ENCODE measurements around the gene RBM24. TPM values are rescaled to one million over a fixed set of nuclear protein-coding genes. Genes with fewer than 3 reads are reported as not detected.

RBM24 gene
- total RNA-seq, 1 experiment from 2014 or later = 3.3 TPM

DNA sequence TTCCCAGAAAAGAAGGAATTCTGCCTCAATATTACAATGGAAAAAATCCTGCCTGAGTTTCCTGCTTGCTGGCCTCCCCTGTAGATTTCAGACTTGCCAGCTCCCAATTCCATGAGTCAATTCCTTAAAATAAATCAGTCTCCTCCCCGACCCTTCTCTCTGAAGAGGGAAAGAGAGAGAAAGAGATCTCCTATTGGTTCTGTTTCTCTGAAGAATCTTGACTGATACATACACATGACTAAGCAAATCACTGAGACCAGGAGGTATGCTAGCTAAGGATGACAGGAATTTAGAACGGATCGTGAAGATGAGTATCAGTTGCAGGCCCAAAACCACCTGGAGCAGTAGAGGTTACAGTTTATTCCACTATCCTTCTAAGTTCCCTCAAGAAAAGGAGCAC is 11.3 kb upstream of the RBM24 start:
- Histone ChIP-seq H3K9ac (ENCODE audit: low read length) (no peak overlapping the region), H3K36me3 (ENCODE audit: control insufficient read depth in 1 of 2, insufficient read depth in 2 of 2, low read length in 2 of 2) (no peaks in the 10 kb centered on the region), H3K4me3 (replicated peaks in 1 of 2; ENCODE audit: low read depth in 1 of 2, low read length in 2 of 2) (no peak overlapping the region), H3K4me2 (ENCODE audit: low read length) (no peak overlapping the region), H3K79me2 (ENCODE audit: insufficient read depth, low read length) (no peaks in the 10 kb centered on the region), H4K20me1 (ENCODE audit: insufficient read depth) (no peaks in the 10 kb centered on the region), H3K27me3 (ENCODE audit: insufficient read depth, low read length) (no peaks in the 10 kb centered on the region), H3K4me1 (ENCODE audit: control insufficient read depth in 1 of 2, insufficient read depth in 2 of 2, low read length in 2 of 2) (peaks cover 0 to 3% of the 10 kb centered on the region in 2 experiments; a peak in 1 of 4 replicates), H3K27ac (ENCODE audit: low read depth, low read length) (no peak overlapping the region), H3K9me3 (ENCODE audit: control insufficient read depth in 1 of 2, insufficient read depth in 1 of 2, low read depth in 1 of 2, low read length in 2 of 2) (no peaks in the 10 kb centered on the region), H3K9me2 (ENCODE audit: insufficient read depth) (no peaks in the 10 kb centered on the region), H2AFZ (ENCODE audit: low read depth, low read length, poor library complexity, severe bottlenecking) (no peak overlapping the region)
- ATAC-seq (no peak), DNase-seq (ENCODE audit: low read depth, low spot score) (no peak)
- TF ChIP-seq, protein P1, sequence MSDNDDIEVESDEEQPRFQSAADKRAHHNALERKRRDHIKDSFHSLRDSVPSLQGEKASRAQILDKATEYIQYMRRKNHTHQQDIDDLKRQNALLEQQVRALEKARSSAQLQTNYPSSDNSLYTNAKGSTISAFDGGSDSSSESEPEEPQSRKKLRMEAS (IDR thresholded peaks at IDR 0.05) = no peak
- TF ChIP-seq POLR2AphosphoS5 (IDR thresholded peaks at IDR 0.05; ENCODE audit: low read depth, low read length) = no peak
- TF ChIP-seq, protein P2, sequence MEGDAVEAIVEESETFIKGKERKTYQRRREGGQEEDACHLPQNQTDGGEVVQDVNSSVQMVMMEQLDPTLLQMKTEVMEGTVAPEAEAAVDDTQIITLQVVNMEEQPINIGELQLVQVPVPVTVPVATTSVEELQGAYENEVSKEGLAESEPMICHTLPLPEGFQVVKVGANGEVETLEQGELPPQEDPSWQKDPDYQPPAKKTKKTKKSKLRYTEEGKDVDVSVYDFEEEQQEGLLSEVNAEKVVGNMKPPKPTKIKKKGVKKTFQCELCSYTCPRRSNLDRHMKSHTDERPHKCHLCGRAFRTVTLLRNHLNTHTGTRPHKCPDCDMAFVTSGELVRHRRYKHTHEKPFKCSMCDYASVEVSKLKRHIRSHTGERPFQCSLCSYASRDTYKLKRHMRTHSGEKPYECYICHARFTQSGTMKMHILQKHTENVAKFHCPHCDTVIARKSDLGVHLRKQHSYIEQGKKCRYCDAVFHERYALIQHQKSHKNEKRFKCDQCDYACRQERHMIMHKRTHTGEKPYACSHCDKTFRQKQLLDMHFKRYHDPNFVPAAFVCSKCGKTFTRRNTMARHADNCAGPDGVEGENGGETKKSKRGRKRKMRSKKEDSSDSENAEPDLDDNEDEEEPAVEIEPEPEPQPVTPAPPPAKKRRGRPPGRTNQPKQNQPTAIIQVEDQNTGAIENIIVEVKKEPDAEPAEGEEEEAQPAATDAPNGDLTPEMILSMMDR (IDR thresholded peaks at IDR 0.05 in 2 of 3, conservative IDR thresholded peaks at IDR 0.05 in 1 of 3; ENCODE audit: borderline replicate concordance in 1 of 3, insufficient read depth in 1 of 3, low read depth in 2 of 3, low read length in 2 of 3) = no peak
- TF ChIP-seq FOSL1 (IDR thresholded peaks at IDR 0.05; ENCODE audit: low read depth) = no peak
- TF ChIP-seq EGR1 (IDR thresholded peaks at IDR 0.05; ENCODE audit: low read depth) = no peak
- TF ChIP-seq YY1 (IDR thresholded peaks at IDR 0.05; ENCODE audit: extremely low read depth, insufficient replicate concordance, low read depth, low read length) = no peak
- TF ChIP-seq CEBPB (IDR thresholded peaks at IDR 0.05; ENCODE audit: low read depth) = no peak
- TF ChIP-seq, protein P3, sequence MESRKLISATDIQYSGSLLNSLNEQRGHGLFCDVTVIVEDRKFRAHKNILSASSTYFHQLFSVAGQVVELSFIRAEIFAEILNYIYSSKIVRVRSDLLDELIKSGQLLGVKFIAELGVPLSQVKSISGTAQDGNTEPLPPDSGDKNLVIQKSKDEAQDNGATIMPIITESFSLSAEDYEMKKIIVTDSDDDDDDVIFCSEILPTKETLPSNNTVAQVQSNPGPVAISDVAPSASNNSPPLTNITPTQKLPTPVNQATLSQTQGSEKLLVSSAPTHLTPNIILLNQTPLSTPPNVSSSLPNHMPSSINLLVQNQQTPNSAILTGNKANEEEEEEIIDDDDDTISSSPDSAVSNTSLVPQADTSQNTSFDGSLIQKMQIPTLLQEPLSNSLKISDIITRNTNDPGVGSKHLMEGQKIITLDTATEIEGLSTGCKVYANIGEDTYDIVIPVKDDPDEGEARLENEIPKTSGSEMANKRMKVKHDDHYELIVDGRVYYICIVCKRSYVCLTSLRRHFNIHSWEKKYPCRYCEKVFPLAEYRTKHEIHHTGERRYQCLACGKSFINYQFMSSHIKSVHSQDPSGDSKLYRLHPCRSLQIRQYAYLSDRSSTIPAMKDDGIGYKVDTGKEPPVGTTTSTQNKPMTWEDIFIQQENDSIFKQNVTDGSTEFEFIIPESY (IDR thresholded peaks at IDR 0.05; ENCODE audit: extremely low read depth, insufficient replicate concordance, low read length) = no peak
- no peak for TF ChIP-seq POLR2A (IDR thresholded peaks at IDR 0.05; ENCODE audit: borderline replicate concordance, extremely low read depth, insufficient read depth, insufficient read length)
- no peak for TF ChIP-seq TCF7L2 (IDR thresholded peaks at IDR 0.05; ENCODE audit: borderline replicate concordance, extremely low read depth, insufficient read depth, insufficient read length)
- TF ChIP-seq JUND (IDR thresholded peaks at IDR 0.05) = no peak
- no peak for TF ChIP-seq EZH2phosphoT487 (IDR thresholded peaks at IDR 0.05; ENCODE audit: borderline replicate concordance)
- TF ChIP-seq, protein P4, sequence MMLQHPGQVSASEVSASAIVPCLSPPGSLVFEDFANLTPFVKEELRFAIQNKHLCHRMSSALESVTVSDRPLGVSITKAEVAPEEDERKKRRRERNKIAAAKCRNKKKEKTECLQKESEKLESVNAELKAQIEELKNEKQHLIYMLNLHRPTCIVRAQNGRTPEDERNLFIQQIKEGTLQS (IDR thresholded peaks at IDR 0.05) = no peak
- TF ChIP-seq CBX3 (IDR thresholded peaks at IDR 0.05; ENCODE audit: low read depth) = no peak
- TF ChIP-seq SRF (IDR thresholded peaks at IDR 0.05; ENCODE audit: low read depth) = no peak
- TF ChIP-seq SIN3A (IDR thresholded peaks at IDR 0.05; ENCODE audit: low read depth) = no peak
- no peak for TF ChIP-seq ZNF274 (IDR thresholded peaks at IDR 0.05; ENCODE audit: low read depth, low read length)
- CTCF ChIA-PET = no interaction called here
- POLR2A ChIA-PET = no interaction called here
- no TSS peak for BruUV-seq (replicated peaks)
- RAD21 ChIA-PET (ENCODE audit: low non-redundant PET in 1 of 2, low total read pairs in 2 of 2, uncharacterized antibody in 2 of 2, unreplicated experiment in 2 of 2) = no interaction called here
- intact Hi-C loops (cut with micrococcal nuclease) = loop anchor here (10.0 kb wide), 1 partner anchor 315 kb away; no protein-coding TSS in a partner anchor

Data from HCT116 (cell line).